HL-60 (cell line): Measurements from ENCODE around the gene AMELX.

Experiments
- DNase-seq, 2 experiments: peaks; one replicate each; pipeline ENCODE4 v3.0.0-alpha.2; 2010 to 2020; ENCODE audit warnings: low read depth in 1 of 2, low spot score in 1 of 2
- H3K27ac ChIP-seq: fragments of 250-450 bp; sonication (Bioruptor Pico); replicated peaks from 2 replicates; pipeline ENCODE4 v1.5.1; 2020; ENCODE audit warnings: mild to moderate bottlenecking, moderate library complexity
- H3K27me3 ChIP-seq: fragments of 250-450 bp; sonication (Bioruptor Pico); 2 replicates; pipeline ENCODE4 v1.5.1; 2021; ENCODE audit warnings: mild to moderate bottlenecking, moderate library complexity; ENCODE audit not compliant: insufficient read depth, poor library complexity, severe bottlenecking
- H3K4me3 ChIP-seq: replicated peaks from 2 replicates; pipeline ENCODE4 v1.5.1; 2011; ENCODE audit warnings: mild to moderate bottlenecking, control low read depth, low read length; ENCODE audit not compliant: insufficient read depth
- CTCF ChIP-seq: IDR thresholded peaks from one replicate; pipeline ENCODE4 v1.5.1; 2011; ENCODE audit warnings: low read length, control low read depth, inconsistent platforms; ENCODE audit not compliant: insufficient read depth
- GABPA ChIP-seq: IDR thresholded peaks from 2 replicates; pipeline ENCODE4 v1.6.1; 2012; ENCODE audit warnings: low read depth
- POLR2AphosphoS5 ChIP-seq: IDR thresholded peaks from 2 replicates; pipeline ENCODE4 v1.6.1; 2012; ENCODE audit warnings: low read depth
- REST ChIP-seq: IDR thresholded peaks from 2 replicates; pipeline ENCODE4 v1.6.1; 2012; ENCODE audit warnings: low read depth; ENCODE audit not compliant: insufficient replicate concordance
- SPI1 ChIP-seq: IDR thresholded peaks from 2 replicates; pipeline ENCODE4 v1.6.1; 2012; ENCODE audit warnings: low read depth, mild to moderate bottlenecking, borderline replicate concordance
- long read RNA-seq: library from polyadenylated mRNA; unstranded; transcript quantifications from one replicate; pipeline ENCODE4 v2.0.0, GENCODE V29; 2020

Gene AMELX
- long read RNA-seq, result 0 reads

DNA sequence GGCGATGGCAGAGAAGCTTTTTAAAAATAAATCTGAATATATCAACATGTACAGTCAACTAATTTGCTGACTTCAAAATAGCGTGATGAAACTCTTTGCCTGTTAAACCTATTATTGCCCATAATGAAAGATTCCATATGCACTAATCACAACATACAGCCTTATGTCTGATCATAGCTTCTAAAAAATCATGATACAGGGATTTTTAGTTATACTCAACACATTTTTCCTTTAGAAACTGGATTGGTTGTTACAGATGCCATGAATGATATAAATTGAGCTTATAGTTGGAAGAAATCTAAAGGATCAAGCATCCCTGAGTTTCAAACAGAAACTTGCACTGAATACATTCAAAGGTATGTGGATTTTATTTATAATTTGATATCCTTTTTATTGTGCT lies at the start of gene AMELX:
Gene AMELX (plus strand): TSS at position 301 of the 400 bp plus-strand sequence. CDS start 1,376 bp downstream, outside the sequence.
- Histone ChIP-seq H3K27me3 (peaks cover 7% of the 10 kb centered on the region), H3K27ac (no peak within 1 kb of the TSS), H3K4me3 (no peak within 1 kb of the TSS)
- no peak for DNase-seq
- TF ChIP-seq REST (no peak), GABPA (no peak), CTCF (no peak), SPI1 (no peak)

- DNase-seq, result no peak
- H3K4me3 ChIP-seq, result no peak overlapping the region
- no peaks in the 10 kb centered on the region for H3K27me3 ChIP-seq
- no peak overlapping the region for H3K27ac ChIP-seq
- no peak for TF ChIP-seq CTCF
- no peak for TF ChIP-seq REST
- no peak for TF ChIP-seq POLR2AphosphoS5
- no peak for TF ChIP-seq GABPA
Measured at GRCh38 chrX:11244636-11245035, 48.6 kb upstream of the AMELX start.

DNA sequence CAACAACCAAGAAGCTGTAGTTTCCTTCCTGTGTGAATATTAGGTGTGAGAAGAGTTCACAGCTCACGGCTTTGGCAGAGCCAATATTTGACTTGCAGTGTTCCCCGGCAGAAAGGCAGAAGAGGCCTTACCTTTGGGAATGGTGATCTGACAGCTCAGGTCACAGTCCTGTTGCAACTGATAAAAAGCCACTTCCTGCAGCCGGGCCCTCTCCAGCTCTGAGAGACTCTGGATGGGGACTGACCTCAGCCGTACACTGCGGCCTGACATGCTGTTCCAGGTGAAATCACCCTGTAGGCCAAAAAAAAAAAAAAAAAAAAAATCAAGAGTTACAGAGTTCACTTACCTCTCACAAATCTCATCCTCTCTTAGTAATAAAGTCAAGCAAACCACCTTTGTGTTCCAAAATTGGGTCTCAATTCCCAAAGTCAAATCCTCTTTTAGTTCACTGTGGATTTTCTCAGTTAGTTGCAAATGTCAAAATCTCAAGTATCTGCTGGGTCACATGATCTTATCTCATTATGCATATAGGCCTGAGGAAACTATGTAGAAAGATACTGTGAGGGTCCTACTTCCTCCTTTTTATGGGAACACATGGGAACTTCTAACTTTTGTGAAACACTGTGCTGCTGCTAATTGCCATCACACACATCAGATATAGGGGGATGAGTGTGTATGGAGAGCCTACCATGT lies 38.6 kb upstream of the AMELX start:
- DNase-seq, result no peak
- Histone ChIP-seq H3K27me3 (no peaks in the 10 kb centered on the region), H3K4me3 (no peak overlapping the region), H3K27ac (no peak overlapping the region)
- TF ChIP-seq REST (no peak), POLR2AphosphoS5 (no peak), CTCF (no peak), GABPA (no peak), SPI1 (no peak)
